BJ (cell line): Measurements from ENCODE around the gene HNMT. TPM values are rescaled to one million over a fixed set of nuclear protein-coding genes. Genes with fewer than 3 reads are reported as not detected.

Experiments
- CTCF ChIA-PET: fragments of 350-600 bp; formaldehyde crosslinking; extraction: SDS; loops from one replicate; lab custom pipeline; 2021; ENCODE audit warnings: antibody characterized with exemption, inconsistent platforms; lab: Yijun Ruan, JAX
- POLR2A ChIA-PET: fragments of 300-600 bp; sonication (Branson Sonifier 250); formaldehyde crosslinking; extraction: SDS; loops from one replicate; lab custom pipeline; 2021; ENCODE audit warnings: antibody characterized with exemption; lab: Charles Lee
- DNase-seq: peaks from one replicate; pipeline ENCODE4 v3.0.0-alpha.2; 2011; ENCODE audit warnings: low read depth
- H3K27me3 ChIP-seq: 2 replicates; pipeline ENCODE4 v1.6.0; 2011; ENCODE audit warnings: low read length; ENCODE audit not compliant: control insufficient read depth, insufficient read depth
- H3K36me3 ChIP-seq: 2 replicates; pipeline ENCODE4 v1.5.1; 2011; ENCODE audit warnings: low read length; ENCODE audit not compliant: control insufficient read depth, insufficient read depth
- H3K4me3 ChIP-seq: 2 replicates; pipeline ENCODE4 v1.5.1; 2011; ENCODE audit warnings: low read depth, mild to moderate bottlenecking, control low read depth, low read length
- CTCF ChIP-seq: IDR thresholded peaks from 2 replicates; pipeline ENCODE4 v1.5.1; 2011; ENCODE audit warnings: low read depth, mild to moderate bottlenecking, control low read depth, inconsistent platforms, low read length, moderate library complexity; ENCODE audit not compliant: insufficient read depth
- polyA plus RNA-seq: library from polyadenylated mRNA; depleted of rRNA; stranded (reverse); fragments of >200 nt; gene quantifications from 2 replicates; pipeline ENCODE4 v1.2.3, GENCODE V29; 2011

The HNMT gene
- polyA plus RNA-seq, 1 experiment = 7.7 TPM

GRCh38 chr2:137981112-137981656, 16.9 kb downstream of the HNMT start:
- DNase-seq = no peak
- ChIA-PET POLR2A (no interaction called here), CTCF (no interaction called here)
- Histone ChIP-seq H3K27me3 (no peaks in the 10 kb centered on the region), H3K36me3 (no peaks in the 10 kb centered on the region), H3K4me3 (no peak overlapping the region)
- TF ChIP-seq CTCF = no peak

- Histone ChIP-seq H3K4me3 (no peak overlapping the region), H3K36me3 (no peaks in the 10 kb centered on the region), H3K27me3 (no peaks in the 10 kb centered on the region)
- CTCF ChIA-PET = no interaction called here
- no peak for TF ChIP-seq CTCF
- POLR2A ChIA-PET = no interaction called here
- DNase-seq = no peak
Measured at GRCh38 chr2:137983581-137983980, 19.3 kb downstream of the HNMT start.

- CTCF ChIA-PET = interaction anchor here (1.5 kb wide), 1 partner anchor 104 kb away, joined by 3 read pairs; no protein-coding TSS in a partner anchor
Measured at GRCh38 chr2:137986268-137986667, 22.0 kb downstream of the HNMT start.

GRCh38 chr2:137987011-137987410, 22.7 kb downstream of the HNMT start:
- Histone ChIP-seq H3K4me3 (no peak overlapping the region), H3K27me3 (no peaks in the 10 kb centered on the region), H3K36me3 (no peaks in the 10 kb centered on the region)
- POLR2A ChIA-PET = no interaction called here
- no peak for TF ChIP-seq CTCF
- CTCF ChIA-PET = interaction anchor here (1.5 kb wide), 1 partner anchor 103 kb away, joined by 3 read pairs; no protein-coding TSS in a partner anchor
- DNase-seq = no peak

More at GRCh38 chr2:137986268-137986667, 22.0 kb downstream of the HNMT start:
- no peak for TF ChIP-seq CTCF
- Histone ChIP-seq H3K36me3 (no peaks in the 10 kb centered on the region), H3K4me3 (no peak overlapping the region), H3K27me3 (no peaks in the 10 kb centered on the region)
- POLR2A ChIA-PET = no interaction called here
- DNase-seq = no peak

GRCh38 chr2:137991078-137991477, 26.8 kb downstream of the HNMT start:
- ChIA-PET POLR2A (no interaction called here), CTCF (no interaction called here)
- DNase-seq = no peak
- no peaks in the 10 kb centered on the region; the same call in 1 of the 2 replicates for H3K36me3 ChIP-seq
- TF ChIP-seq CTCF = no peak
- H3K4me3 ChIP-seq = no peak overlapping the region
- no peaks in the 10 kb centered on the region for H3K27me3 ChIP-seq
